Subcutaneous adipose tissue (tissue), 4 donors: ENCODE measurements around the gene CCDC63. TPM values are rescaled to one million over a fixed set of nuclear protein-coding genes. Genes with fewer than 3 reads are reported as not detected.

Source experiments
- total RNA-seq, 4 donors: library from RNA; depleted of rRNA; stranded (reverse); fragments of >200 nt; gene quantifications; one replicate each; pipeline ENCODE4 v1.1.0, GENCODE V29; 2016
- TF ChIP-seq, protein P1 (sequence below): fragments of 450-650 bp; IDR thresholded peaks from one replicate; pipeline ENCODE4 v1.5.1; 2016; ENCODE audit warnings: low read depth, mild to moderate bottlenecking, control low read depth, antibody characterized with exemption, moderate library complexity

CCDC63 gene
- total RNA-seq, 4 donors from 2014 or later, result not detected

DNA sequence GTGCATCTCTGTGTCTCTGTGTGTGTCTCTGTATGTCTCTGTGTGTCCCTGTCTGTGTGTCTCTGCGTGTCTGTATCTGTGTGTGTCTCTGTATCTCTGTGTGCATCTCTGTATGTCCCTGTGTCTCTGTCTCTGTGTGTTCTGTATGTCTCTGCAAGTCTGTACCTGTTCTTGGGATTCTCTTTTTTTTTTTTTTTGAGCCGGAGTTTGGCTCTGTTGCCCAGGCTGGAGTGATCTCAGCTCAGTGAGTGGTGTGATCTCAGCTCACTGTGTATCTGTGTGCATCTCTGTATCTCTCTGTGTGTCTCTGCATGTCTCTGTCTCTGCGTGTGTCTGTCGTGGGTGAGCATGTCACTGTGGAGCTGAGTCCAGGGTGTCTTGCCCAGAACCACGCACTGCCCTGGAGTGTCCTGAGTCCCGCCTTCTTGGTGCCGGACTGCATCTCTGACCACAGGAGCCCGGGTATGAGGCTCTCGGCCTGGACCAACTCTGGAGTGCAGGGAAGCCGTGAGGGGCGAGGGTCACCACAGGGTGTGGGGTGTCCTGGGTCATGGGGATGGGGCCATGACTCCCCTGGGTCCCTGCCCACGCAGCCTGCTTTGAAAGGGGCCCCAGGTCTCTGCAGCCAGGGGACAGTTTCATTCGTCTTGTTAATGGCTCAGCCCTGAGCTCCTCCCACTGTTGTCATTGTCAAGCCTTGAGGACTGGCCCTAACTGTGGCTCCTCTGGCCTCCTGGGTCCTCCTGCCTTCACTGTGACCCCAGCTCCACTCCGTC, 61.8 kb downstream of the CCDC63 start:
- TF ChIP-seq, protein P1, sequence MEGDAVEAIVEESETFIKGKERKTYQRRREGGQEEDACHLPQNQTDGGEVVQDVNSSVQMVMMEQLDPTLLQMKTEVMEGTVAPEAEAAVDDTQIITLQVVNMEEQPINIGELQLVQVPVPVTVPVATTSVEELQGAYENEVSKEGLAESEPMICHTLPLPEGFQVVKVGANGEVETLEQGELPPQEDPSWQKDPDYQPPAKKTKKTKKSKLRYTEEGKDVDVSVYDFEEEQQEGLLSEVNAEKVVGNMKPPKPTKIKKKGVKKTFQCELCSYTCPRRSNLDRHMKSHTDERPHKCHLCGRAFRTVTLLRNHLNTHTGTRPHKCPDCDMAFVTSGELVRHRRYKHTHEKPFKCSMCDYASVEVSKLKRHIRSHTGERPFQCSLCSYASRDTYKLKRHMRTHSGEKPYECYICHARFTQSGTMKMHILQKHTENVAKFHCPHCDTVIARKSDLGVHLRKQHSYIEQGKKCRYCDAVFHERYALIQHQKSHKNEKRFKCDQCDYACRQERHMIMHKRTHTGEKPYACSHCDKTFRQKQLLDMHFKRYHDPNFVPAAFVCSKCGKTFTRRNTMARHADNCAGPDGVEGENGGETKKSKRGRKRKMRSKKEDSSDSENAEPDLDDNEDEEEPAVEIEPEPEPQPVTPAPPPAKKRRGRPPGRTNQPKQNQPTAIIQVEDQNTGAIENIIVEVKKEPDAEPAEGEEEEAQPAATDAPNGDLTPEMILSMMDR, result no peak

DNA sequence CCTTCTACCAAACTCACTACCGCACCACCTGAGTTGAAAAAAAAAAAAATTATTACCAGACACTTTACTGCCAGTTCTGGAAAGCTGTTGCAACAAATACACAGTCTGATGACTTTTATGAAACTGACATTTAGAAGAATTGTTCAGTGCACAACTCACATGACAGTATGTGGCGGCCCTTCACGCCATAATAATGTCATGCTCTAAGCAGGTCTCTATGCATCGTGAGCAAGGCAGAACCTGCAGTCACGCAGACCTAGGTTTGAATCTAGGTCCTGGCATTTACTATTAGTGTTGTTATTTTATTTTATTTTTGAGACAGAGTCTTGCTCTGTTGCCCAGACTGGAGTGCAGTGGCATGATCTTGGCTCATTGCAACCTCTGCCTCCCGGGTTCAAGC, 65.5 kb downstream of the CCDC63 start:
- TF ChIP-seq, protein P1, result no peak

DNA sequence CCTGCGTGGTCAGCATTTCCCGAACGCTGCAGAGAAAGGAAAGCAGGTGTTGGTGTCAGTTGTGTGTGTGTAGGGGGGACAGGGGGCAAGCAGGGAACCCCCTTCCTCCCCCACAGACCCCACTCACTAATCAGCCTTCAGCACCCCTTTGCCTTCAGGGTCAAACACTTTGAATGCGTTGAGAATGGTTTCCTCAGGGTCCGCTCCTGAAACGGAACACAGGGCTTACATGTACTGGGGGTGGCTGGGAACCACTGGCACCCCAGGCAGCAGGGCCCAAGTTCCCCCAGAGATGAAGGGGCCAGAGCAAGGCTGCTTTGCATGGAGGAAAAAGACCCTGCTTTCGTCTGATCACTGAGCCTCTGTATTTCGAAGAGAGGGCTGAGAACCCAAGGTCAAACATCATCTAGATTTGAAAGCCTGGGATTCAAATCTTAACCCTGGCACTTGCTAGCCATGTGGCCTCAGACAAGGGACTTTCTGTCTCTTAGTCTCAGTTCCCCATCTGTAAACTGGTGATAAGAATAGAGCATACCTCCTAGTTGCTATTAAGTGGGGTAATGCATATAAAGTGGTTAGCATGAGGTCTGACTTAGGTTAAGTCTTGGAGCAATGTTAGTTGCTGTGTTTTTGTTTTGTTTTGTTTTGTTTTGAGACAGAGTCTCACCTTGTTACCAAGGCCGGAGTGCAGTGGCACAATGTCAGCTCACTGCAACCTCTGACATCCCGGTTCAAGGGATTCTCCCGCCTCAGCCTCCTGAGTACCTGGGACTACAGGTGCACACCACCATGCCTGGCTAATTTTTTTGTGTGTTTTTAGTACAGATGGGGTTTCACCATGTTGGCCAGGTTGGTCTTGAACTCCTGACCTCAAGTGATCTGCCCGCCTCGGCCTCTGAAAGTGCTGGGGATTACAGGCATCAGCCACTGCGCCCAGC, 66.6 kb downstream of the CCDC63 start:
- TF ChIP-seq, protein P1, result no peak

DNA sequence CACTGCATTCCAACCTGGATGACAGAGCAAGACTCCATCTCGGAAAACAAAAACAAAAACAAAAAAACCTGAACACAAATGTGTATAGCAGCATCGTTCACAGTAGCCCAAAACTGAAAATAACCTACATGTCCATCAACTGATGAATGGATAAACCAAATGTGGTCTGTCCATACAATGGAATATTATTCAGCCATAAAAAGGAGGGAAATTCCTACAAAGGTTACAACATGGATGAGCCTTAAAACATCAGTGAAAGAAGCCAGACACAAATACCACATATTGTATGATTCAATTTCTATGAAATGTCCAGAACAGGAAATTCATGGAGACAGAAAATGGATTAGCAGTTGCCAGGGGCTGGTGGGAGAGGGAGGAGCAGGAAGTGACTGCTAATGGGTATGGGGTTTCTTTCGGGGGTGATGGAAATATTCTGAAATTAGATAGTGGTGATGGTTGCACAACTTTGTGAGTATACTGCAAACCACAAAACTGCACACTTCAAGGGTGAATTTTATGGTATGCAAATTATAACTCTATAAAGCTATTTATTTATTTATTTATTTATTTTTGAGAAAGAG, 69.6 kb downstream of the CCDC63 start:
- TF ChIP-seq, protein P1, result no peak

DNA sequence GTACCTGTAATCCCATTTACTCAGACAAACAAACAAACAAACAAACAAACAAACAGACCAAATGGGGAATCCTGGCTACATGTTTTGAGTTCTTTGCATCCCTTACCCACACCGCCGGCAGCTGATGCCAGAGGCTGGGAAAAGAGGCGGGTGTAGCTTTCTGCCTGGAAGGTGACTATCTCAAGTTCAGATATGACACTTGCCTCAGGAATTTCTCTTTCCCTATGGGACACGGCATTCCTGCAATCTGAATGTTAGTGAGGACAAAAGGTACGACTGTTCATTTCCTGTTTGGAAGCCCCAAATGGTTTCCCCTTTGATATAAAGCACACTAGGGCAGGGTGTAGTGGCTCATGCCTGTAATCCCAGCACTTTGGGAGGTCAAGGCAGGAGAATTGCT, 70.7 kb downstream of the CCDC63 start:
- TF ChIP-seq, protein P1, result no peak

DNA sequence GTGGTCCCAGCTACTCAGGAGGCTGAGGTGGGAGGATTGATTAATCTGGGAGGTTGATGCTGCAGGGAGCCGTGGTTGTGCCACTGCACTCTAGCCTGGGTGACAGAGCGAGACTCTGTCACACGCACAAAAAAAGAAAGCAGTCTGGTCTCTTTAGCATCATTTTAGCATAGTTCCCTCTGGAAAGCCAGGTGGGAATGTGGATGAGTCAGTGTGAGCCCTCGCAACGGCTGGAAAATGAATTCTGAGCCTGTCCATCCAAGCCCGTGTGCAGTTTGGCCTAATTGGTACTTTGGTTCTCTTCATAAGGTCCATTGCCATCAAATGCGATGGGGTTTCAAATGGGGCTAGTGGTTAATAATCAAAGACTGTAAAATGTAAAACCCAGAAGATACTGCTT, 71.2 kb downstream of the CCDC63 start:
- TF ChIP-seq, protein P1, result no peak

DNA sequence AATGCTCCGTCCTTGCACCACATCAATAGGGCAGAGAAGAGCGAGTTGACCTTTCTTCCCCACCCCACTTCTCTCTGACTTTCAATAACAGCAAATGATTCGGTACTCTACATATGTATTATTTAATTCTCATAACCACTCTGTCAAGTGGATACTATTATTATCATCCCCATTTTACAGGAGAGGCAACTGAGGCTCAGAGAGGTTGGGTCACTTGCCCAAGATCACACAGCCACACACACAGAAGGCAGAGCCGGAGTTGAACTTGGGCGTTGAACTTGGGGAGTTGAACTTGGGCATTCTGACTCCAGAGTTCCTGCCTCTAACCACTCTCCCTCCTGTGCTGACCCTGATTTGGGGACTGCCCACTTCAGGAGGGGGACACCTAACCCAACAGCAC, 72.9 kb downstream of the CCDC63 start:
- TF ChIP-seq, protein P1, result no peak
